Stimulated activated CD4-positive, alpha-beta T cell treated with anti-CD3 and anti-CD28 coated beads, Interleukin-4, amount 100 ng/mL, for 4 hours (primary cell): ENCODE measurements around the gene CWH43.
"Not testable (repeated sequence)": the region's sequence is repeated elsewhere in the genome, so short reads cannot be mapped to it uniquely, and the experiment has no call there.

ENCODE experiments used
- DNase-seq, 2 experiments: peaks; one replicate each; pipeline ENCODE4 v3.0.0-alpha.2; 2020

The CWH43 gene

DNA sequence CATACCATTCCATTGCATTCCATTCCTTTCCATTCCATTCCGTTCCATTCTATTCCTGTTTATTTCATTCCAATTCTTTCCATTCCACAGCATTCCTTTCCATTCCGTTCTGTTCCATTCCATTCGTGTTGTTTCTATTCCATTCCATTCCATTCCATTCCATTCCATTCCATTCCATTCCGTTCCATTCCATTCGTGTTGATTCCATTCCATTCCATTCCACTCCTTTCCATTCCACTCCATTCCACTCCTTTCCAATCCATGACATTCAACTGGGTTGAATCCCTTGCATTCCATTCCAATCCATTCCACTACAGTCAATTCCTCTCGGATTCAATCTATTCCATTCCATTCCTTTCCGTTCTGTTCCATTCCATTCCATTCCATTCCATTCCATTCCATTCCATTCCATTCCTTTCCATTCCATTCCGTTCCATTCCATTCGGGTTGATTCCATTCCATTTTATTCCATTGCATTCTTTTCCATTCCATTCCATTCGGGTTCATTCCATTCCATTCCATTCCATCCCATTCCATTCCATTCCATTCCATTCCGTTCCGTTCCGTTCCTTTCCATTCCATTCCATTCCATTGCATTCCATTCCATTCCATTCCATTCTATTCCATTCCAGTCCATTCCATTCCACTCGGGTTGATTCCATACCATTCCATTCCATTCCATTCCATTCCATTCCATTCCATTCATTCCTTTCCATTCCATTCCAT, 112.1 kb downstream of the CWH43 start:
- DNase-seq: not testable (repeated sequence)

DNA sequence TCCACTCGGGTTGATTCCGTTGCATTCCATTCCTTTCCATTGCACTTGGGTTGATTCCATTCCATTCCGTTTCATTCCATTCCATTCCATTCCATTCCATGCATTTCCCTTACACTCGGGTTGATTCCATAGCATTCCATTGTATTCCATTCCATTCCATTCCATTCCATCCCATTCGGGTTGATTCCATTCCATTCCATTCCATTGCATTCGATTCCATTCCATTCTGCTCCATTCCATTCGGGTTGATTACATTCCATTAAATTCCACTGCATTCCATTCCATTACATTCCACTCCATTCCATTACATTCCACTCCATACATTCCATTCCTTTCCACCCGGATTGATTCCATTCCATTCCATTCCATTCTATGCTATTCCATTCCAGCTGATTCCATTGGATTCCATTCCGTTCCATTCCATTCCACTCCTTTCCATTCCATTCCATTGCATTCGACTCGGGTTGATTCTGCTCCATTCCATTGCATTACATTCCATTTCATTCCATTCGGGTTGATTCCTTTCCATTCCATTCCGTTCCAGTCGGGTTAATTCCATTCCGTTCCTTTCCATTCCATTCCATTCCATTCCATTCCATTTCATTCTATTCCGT, 113.9 kb downstream of the CWH43 start:
- DNase-seq: not testable (repeated sequence)

DNA sequence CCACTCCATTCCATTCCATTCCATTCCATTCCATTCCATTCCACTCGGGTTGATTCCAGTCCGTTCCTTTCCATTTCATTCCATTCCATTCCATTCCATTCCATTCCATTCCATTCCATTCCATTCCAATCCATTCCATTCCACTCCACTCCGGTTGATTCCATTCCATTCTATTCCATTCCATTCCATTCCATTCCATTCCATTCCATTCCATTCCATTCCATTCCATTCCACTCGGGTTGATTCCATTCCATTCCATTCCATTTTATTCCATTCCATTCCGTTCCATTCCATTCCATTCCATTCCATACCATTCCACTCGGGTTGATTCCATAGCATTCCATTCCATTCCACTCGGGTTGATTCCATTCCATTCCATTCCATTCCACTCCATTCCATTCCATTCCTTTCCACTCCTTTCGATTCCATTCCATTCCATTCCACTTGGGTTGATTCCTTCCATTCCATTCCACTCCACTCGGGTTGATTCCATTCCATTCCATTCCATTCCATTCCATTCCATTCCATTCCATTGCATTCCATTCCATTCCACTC, 116.3 kb downstream of the CWH43 start:
- not testable (repeated sequence) for DNase-seq

DNA sequence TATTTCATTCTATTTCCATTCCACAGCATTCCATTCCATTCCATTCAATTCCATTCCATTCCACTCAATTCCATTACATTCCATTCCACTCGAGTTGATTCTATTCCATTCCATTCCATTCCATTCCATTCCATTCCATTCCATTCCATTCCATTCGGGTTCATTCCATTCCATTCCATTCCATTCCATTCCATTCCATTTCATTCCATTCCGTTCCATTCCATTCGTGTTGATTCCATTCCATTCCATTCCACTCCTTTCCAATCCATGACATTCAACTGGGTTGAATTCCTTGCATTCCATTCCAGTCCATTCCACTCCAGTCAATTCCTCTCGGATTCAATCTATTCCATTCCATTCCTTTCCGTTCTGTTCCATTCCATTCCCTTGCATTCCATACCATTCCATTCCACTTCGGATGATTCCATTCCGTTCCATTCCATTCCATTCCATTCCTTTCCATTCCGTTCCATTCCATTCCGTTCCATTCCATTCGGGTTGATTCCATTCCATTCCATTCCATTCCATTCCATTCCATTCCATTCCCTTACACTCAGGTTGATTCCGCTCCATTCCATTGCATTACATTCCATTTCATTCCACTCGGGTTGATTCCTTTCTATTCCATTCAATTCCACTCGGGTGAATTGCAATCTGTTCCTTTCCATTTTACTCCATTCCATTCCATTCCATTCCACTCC, 117.5 kb downstream of the CWH43 start:
- DNase-seq: not testable (repeated sequence)

DNA sequence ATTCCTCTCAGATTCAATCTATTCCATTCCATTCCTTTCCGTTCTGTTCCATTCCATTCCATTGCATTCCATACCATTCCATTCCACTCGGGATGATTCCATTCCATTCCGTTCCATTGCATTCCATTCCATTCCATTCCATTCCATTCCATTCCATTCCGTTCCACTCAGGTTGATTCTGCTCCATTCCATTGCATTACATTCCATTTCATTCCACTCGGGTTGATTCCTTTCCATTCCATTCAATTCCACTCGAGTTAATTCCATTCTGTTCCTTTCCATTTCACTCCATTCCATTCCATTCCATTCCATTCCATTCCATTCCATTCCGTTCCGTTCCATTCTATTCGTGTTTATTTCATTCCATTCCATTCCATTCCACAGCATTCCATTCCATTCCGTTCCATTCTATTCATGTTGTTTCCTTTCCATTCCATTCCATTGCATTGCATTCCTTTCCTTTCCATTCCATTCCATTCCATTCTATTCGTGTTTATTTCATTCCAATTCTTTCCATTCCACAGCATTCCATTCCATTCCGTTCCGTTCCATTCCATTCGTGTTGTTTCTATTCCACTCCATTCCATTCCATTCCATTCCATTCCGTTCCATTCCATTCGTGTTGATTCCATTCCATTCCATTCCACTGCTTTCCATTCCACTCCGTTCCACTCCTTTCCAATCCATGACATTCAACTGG, 118.3 kb downstream of the CWH43 start:
- DNase-seq: not testable (repeated sequence)

DNA sequence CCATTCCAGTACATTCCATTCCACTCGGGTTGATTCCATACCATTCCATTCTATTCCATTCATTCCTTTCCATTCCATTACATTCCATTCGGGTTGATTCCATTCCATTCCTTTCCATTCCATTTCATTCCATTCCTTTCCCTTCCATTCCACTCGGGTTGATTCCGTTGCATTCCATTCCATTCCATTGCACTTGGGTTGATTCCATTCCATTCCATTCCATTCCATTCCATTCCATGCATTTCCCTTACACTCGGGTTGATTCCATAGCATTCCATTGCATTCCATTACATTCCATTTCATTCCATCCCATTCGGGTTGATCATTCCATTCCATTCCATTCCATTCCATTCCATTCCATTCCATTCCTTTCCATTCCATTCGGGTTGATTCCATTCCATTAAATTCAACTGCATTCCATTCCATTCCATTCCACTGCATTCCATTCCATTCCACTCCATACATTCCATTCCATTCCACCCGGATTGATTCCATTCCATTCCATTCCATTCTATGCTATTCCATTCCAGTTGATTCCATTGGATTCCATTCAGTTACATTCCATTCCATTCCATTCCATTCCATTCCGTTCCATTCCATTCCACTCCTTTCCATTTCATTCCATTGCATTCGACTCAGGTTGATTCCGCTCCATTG, 119.3 kb downstream of the CWH43 start:
- not testable (repeated sequence) for DNase-seq

DNA sequence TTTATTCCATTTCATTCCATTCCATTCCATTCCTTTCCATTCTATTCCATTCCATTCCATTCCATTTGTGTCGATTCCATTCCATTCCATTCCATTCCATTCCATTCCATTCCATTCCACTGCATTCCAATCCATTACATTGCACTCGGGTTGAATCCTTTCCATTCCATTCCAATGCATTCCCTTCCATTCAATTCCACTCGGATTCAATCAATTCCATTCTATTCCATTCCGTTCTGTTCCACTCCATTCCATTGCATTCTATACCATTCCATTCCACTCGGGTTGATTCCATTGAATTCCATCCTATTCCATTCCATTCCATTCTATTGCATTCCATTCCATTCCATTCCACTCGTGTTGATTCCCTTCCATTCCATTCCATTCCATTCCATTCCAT, 121.2 kb downstream of the CWH43 start:
- not testable (repeated sequence) for DNase-seq

DNA sequence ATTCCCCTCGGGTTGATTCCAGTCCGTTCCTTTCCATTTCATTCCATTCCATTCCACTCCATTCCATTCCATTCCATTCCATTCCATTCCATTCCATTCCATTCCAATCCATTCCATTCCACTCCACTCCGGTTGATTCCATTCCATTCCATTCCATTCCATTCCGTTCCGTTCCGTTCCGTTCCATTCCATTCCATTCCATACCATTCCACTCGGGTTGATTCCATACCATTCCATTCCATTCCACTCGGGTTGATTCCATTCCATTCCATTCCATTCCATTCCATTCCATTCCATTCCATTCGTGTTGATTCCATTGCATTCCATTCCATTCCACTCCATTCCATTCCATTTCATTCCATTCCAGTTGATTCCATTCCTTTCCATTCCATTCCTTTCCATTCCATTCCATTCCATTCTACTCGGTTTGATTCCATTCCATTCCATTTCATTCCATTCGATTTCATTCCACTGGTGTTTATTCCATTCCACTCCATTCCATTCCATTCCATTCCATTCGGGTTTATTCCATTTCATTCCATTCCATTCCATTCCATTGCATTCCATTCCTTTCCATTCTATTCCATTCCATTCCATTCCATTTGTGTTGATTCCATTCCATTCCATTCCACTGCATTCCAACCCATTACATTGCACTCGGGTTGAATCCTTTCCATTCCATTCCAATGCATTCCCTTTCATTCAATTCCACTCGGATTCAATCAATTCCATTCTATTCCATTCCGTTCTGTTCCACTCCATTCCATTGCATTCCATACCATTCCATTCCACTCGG, 122.3 kb downstream of the CWH43 start:
- not testable (repeated sequence) for DNase-seq

DNA sequence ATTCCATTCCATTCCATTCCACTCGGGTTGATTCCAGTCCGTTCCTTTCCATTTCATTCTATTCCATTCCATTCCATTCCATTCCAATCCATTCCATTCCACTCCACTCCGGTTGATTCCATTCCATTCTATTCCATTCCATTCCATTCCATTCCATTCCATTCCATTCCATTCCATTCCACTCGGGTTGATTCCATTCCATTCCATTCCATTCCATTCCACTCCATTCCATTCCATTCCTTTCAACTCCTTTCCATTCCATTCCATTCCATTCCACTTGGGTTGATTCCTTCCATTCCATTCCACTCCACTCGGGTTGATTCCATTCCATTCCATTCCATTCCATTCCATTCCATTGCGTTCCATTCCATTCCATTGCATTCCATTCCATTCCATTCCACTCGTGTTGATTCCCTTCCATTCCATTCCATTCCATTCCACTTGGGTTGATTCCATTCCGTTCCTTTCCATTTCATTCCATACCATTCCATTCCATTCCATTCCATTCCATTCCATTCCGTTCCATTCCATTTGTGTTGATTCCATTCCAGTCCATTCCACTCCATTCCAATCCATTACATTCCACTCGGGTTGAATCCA, 123.6 kb downstream of the CWH43 start:
- not testable (repeated sequence) for DNase-seq

DNA sequence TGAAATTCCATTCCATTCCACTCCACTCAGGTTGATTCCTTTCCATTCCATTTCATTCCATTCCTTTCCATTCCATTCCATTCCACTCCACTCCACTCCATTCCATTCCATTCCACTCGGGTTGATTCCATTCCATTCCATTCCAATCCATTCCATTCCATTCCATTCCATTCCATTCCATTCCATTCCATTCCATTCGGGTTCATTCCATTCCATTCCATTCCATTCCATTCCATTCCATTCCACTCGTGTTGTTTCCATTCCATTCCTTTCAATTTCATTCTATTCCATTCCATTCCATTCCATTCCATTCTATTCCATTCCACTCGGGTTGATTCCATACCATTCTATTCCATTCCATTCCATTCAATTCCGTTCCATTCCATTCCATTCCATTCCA, 124.5 kb downstream of the CWH43 start:
- not testable (repeated sequence) for DNase-seq
